KG1 (cell line): Measurements from ENCODE around the gene LRRIQ4.

Experiments used
- DNase-seq: peaks from one replicate; lab custom pipeline; 2025; lab: John Stamatoyannopoulos, UW

Gene LRRIQ4

GRCh38 chr3:169812332-169813235 is at the start of gene LRRIQ4, which contains the start of gene LRRC34:
Gene LRRIQ4, plus strand, starts transcription at chr3:169812870. Its CDS starts 9,052 bp downstream, at chr3:169821922.
Gene LRRC34, minus strand, starts transcription at chr3:169812904. Its CDS starts 356 bp downstream, at chr3:169812548.
- DNase-seq, result no peak

- no peak for DNase-seq
These were observed 48.3 kb upstream of the LRRIQ4 start for GRCh38 chr3:169764312-169764881.

GRCh38 chr3:169764882-169765612 is 47.6 kb upstream of the LRRIQ4 start, which contains the start of gene TERC:
Gene TERC, minus strand, starts transcription at chr3:169765060.
- DNase-seq, result no peak

GRCh38 chr3:169769287-169770181 is 43.1 kb upstream of the LRRIQ4 start, which contains the start of gene ACTRT3:
Gene ACTRT3, minus strand, starts transcription at chr3:169769561. Its CDS starts 41 bp downstream, at chr3:169769520.
- DNase-seq, result peak; percentile 65

GRCh38 chr3:169771497-169772304 is 41.0 kb upstream of the LRRIQ4 start:
- DNase-seq, result peak; percentile 79

- peak; percentile 85 for DNase-seq
These were observed 40.3 kb upstream of the LRRIQ4 start for GRCh38 chr3:169772305-169772896.

GRCh38 chr3:169772897-169773816 is 39.5 kb upstream of the LRRIQ4 start, which contains the start of gene MYNN:
Gene MYNN, plus strand, starts transcription at chr3:169773396. Its CDS starts 900 bp downstream, at chr3:169774296.
- peak; percentile 88 for DNase-seq

- DNase-seq, result no peak
These were observed 38.5 kb upstream of the LRRIQ4 start for GRCh38 chr3:169774186-169774585.

- DNase-seq, result no peak
These were observed 34.8 kb upstream of the LRRIQ4 start for GRCh38 chr3:169777822-169778221.

- no peak for DNase-seq
These were observed 31.9 kb upstream of the LRRIQ4 start for GRCh38 chr3:169780742-169781141.

- no peak for DNase-seq
These were observed 31.3 kb upstream of the LRRIQ4 start for GRCh38 chr3:169781209-169781855.

GRCh38 chr3:169787120-169787519 is 25.6 kb upstream of the LRRIQ4 start:
- no peak for DNase-seq

- no peak for DNase-seq
These were observed 24.9 kb upstream of the LRRIQ4 start for GRCh38 chr3:169787791-169788190.

- DNase-seq, result no peak
These were observed 22.5 kb upstream of the LRRIQ4 start for GRCh38 chr3:169790219-169790618.

- DNase-seq, result no peak
These were observed 21.8 kb upstream of the LRRIQ4 start for GRCh38 chr3:169790687-169791429.

- DNase-seq, result no peak
These were observed 20.3 kb upstream of the LRRIQ4 start for GRCh38 chr3:169792359-169792758.

GRCh38 chr3:169804681-169805080 is 8.0 kb upstream of the LRRIQ4 start:
- DNase-seq, result no peak
